Motor neuron (in vitro differentiated cells): ENCODE measurements around the gene SLC35G2. TPM values are rescaled to one million over a fixed set of nuclear protein-coding genes. Genes with fewer than 3 reads are reported as not detected.
"Not testable (repeated sequence)": the region's sequence is repeated elsewhere in the genome, so short reads cannot be mapped to it uniquely, and the experiment has no call there.

Experiments
- ATAC-seq, 8 experiments: fragments of 200-7000 bp; cut with Tn5 transposase; replicated peaks in 6 of 8; 2 replicates each; pipeline ENCODE4 v1.8.0; 2021; ENCODE audit warnings: mild to moderate bottlenecking in 8 of 8, moderate library complexity in 8 of 8
- H3K27ac ChIP-seq, 2 donors: fragments of 250-450 bp; sonication (Bioruptor Pico); 2 replicates each; pipeline ENCODE4 v1.9.0; 2021; ENCODE audit warnings: antibody characterized with exemption in 2 of 2, mild to moderate bottlenecking in 2 of 2, moderate library complexity in 1 of 2
- H3K4me1 ChIP-seq, 2 donors: fragments of 250-450 bp; sonication (Bioruptor Pico); replicated peaks in 1 of 2; 2 replicates each; pipeline ENCODE4 v1.6.1; 2021; ENCODE audit warnings: antibody characterized with exemption in 2 of 2, mild to moderate bottlenecking in 2 of 2, moderate library complexity in 1 of 2
- H3K4me3 ChIP-seq, 5 donors: fragments of 250-450 bp; sonication (Bioruptor Pico); 2 replicates each; pipeline ENCODE4 v1.9.0; 2021; ENCODE audit warnings: antibody characterized with exemption in 5 of 5, mild to moderate bottlenecking in 5 of 5, moderate library complexity in 4 of 5
- WGBS, 10 experiments: fragments of 450-650 bp; shearing (Covaris generic); methylation state at CpG; one replicate each; pipeline ENCODE4 v1.0.0; 2022; 5-methylcytosine and 5-hydroxymethylcytosine counted together
- in situ Hi-C, 9 experiments: fragments of 400-800 bp; cut with MboI; loops; one replicate each; pipeline ENCODE4 v1.15.0; 2021; ENCODE audit warnings: low sequenced_read_pairs in 9 of 9, low pct_unique_long_range_greater_than_20kb in 2 of 9; ENCODE audit not compliant: unreplicated experiment in 9 of 9
- total RNA-seq, 8 experiments: library from RNA; unstranded; fragments of 300-600 nt; gene quantifications; 2 replicates each; pipeline versions ENCODE4 v1.2.3 to v1.2.4, GENCODE V29; 2022

The SLC35G2 gene
- 10 to 100 TPM in 5 of 8 experiments, 1 to 10 TPM in 3; 4.2 to 17.0 (median 11.9) TPM for total RNA-seq

GRCh38 chr3:136818769-136819391 lies at the start of gene SLC35G2:
SLC35G2 (plus strand) TSS chr3:136819126; CDS start chr3:136854461, 35,335 bp downstream.
- peak; percentile 31 to 92 (median 84) for ATAC-seq
- peak within 1 kb of the TSS; percentile 47 to 68 for H3K27ac ChIP-seq
- peak within 1 kb of the TSS; percentile 49 to 66 (median 63) for H3K4me3 ChIP-seq
- in situ Hi-C loops: no loop called here
- WGBS, 10 experiments: 0 to 32% (median 3%) methylated on average over 1 to 14 of the region's 60 CpGs; no CpG with 5 or more reads in 4 of the 10 experiments
- H3K4me1 ChIP-seq: peaks cover 0 to 21% of the 10 kb centered on the region in 2 donors

DNA sequence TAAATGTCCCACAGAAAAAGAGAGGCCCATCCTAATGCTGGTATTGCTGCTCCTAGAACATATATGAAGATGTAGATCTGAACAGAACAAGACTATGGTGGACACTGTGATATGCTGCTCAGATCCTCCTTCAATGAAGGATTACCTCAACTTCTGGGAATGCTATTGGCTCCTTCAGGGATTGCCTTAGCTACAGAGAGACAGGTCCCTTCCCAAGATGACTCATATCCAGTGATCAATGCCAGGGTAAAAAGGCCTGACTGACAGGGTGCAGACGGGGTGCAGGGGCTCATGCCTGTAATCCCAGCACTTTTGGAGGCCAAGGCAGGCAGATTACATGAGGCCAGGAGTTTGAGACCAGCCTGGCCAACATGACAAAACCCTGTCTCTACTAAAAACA lies 46.2 kb upstream of the SLC35G2 start:
- in situ Hi-C loops: loop anchor here in 3 of 9 experiments (25.0 kb wide), 2 partner anchors 215 to 240 kb away; no protein-coding TSS in a partner anchor
- Histone ChIP-seq H3K4me1 (no peaks in the 10 kb centered on the region), H3K27ac (no peak overlapping the region), H3K4me3 (no peak overlapping the region)
- peak in 7 of 8 experiments; percentile 22 to 91 (median 39) for ATAC-seq
- 33 to 57% (median 56%) methylated on average over 1 of the region's 1 CpG; no CpG with 5 or more reads in 7 of the 10 experiments for WGBS, 10 experiments

- H3K27ac ChIP-seq: no peak overlapping the region
- no peaks in the 10 kb centered on the region for H3K4me1 ChIP-seq
- in situ Hi-C loops: no loop called here
- WGBS, 10 experiments: 52 to 91% (median 82%) methylated on average over 1 to 4 of the region's 4 CpGs; no CpG with 5 or more reads in 4 of the 10 experiments
- ATAC-seq: peak in 4 of 8 experiments; percentile 19 to 67 (median 47)
- H3K4me3 ChIP-seq: no peak overlapping the region
Measured at GRCh38 chr3:136778865-136779264, 40.1 kb upstream of the SLC35G2 start.

GRCh38 chr3:136780741-136781140 lies 38.2 kb upstream of the SLC35G2 start:
- Histone ChIP-seq H3K4me1 (peaks cover 0 to 3% of the 10 kb centered on the region in 2 donors), H3K27ac (no peak overlapping the region), H3K4me3 (no peak overlapping the region)
- in situ Hi-C loops: no loop called here
- no peak for ATAC-seq
- 67 to 100% (median 95%) methylated on average over 1 to 4 of the region's 4 CpGs; no CpG with 5 or more reads in 3 of the 10 experiments for WGBS, 10 experiments

DNA sequence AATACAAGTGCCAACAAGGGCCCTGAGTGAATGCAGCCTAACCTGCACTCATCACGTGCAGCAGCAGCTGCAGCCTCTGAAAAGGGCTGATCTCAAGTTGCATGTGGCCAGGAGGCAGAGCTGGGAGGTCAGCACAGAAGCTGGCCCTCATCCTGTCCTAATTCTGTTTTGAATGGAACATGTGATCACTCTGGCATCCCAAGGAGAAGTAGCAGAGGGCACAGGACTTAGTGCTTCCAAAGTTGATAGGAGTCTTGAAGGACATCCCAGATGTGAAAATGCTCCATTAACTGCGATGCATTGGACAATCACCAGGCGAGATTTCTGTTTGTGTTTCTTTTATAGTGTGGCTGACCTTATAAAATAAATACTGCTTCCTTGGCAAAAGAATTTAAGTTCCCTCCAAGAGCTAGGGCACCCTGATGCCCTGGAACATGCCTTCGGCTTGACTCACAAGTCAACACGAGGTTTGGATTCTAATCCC lies 35.2 kb upstream of the SLC35G2 start:
- 17 to 100% (median 79%) methylated on average over 1 to 4 of the region's 5 CpGs; no CpG with 5 or more reads in 3 of the 10 experiments for WGBS, 10 experiments
- Histone ChIP-seq H3K4me1 (peaks cover 10 to 14% of the 10 kb centered on the region in 2 donors), H3K4me3 (no peak overlapping the region), H3K27ac (no peak overlapping the region)
- in situ Hi-C loops: no loop called here
- ATAC-seq: no peak

GRCh38 chr3:136787349-136787748 lies 31.6 kb upstream of the SLC35G2 start:
- in situ Hi-C loops: no loop called here
- H3K27ac ChIP-seq: no peak overlapping the region
- no peak overlapping the region for H3K4me3 ChIP-seq
- 17 to 80% (median 80%) methylated on average over 1 to 2 of the region's 2 CpGs; no CpG with 5 or more reads in 5 of the 10 experiments for WGBS, 10 experiments
- peak in 2 of 8 experiments; percentile 42 to 45 for ATAC-seq
- peaks cover 12 to 14% of the 10 kb centered on the region in 2 donors for H3K4me1 ChIP-seq

GRCh38 chr3:136788154-136788553 lies 30.8 kb upstream of the SLC35G2 start:
- 67 to 100% (median 93%) methylated on average over 1 of the region's 1 CpG; no CpG with 5 or more reads in 4 of the 10 experiments for whole genome bisulfite sequencing, 10 experiments
- in situ Hi-C loops: no loop called here
- H3K27ac ChIP-seq: no peak overlapping the region

GRCh38 chr3:136789976-136790375 lies 28.9 kb upstream of the SLC35G2 start:
- Histone ChIP-seq H3K4me3 (no peak overlapping the region), H3K4me1 (peaks cover 15 to 25% of the 10 kb centered on the region in 2 donors), H3K27ac (no peak overlapping the region)
- 100% methylated on average over 1 of the region's 1 CpG; no CpG with 5 or more reads in 8 of the 10 experiments for WGBS, 10 experiments
- no peak for ATAC-seq
- in situ Hi-C loops: no loop called here

More at GRCh38 chr3:136788154-136788553, 30.8 kb upstream of the SLC35G2 start:
- ATAC-seq: no peak
- no peak overlapping the region for H3K4me3 ChIP-seq
- peaks cover 15 to 22% of the 10 kb centered on the region in 2 donors for H3K4me1 ChIP-seq

DNA sequence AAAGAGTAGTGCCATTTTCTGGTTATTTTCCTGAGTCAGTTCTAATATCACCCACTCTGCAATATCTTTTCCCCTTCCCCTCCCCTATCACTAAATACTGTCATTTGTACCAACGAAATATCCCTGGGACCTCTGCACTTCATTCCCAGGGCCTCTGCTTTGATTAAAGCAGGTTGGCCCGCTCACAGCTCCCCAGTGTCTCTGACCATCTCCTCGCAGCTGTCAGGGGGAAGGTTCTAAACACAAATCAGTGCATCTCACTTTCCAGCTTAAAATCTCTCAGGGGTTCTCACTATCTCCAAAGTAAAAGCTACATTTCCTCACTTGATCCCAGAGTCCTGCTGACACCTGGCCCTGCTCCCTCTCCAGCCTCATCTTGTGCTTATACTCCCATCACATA lies 28.1 kb upstream of the SLC35G2 start:
- 36 to 100% (median 85%) methylated on average over 1 to 3 of the region's 3 CpGs; no CpG with 5 or more reads in 2 of the 10 experiments for WGBS, 10 experiments
- Histone ChIP-seq H3K4me1 (peaks cover 15 to 22% of the 10 kb centered on the region in 2 donors), H3K27ac (no peak overlapping the region), H3K4me3 (no peak overlapping the region)
- no peak for ATAC-seq
- in situ Hi-C loops: no loop called here

DNA sequence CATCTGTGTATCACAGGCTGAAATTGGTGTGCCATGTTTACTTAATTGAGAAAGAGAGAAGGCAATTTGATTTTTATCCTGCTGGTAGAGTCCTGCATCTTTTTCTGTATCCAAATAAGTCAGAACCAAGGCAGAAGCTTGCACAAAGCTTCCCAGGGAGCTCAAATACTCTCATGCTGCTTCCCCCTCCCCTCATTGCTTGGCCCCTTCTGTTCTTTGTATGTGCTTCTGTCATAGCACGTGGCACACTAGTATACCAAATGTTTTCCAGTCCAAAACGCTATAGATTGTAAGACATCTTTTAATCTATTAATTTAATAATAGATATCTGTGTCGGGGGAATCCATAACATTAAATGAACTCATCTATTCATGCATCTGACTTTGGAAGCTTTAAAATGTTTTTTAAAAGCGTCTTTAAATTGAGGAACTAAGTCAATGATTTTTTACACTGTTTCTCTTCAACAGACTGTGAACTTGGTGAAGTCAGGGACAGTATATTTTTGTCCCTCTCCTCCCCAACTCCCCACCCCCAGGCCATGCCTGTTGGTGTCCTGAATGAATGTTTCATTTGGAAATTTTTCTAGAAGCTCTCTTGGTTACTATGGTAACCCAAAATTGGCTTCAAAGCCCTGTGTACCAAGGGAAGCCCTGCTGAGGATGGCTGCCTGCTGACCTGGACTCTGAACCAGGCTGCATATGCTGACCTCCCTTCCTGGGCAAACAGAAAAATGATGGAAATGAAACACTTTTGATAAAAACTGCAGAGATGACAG lies 26.2 kb upstream of the SLC35G2 start:
- H3K27ac ChIP-seq: no peak overlapping the region
- whole genome bisulfite sequencing, 10 experiments: 0 to 70% (median 40%) methylated on average over 1 to 4 of the region's 4 CpGs; no CpG with 5 or more reads in 2 of the 10 experiments

GRCh38 chr3:136801146-136801545 lies 17.8 kb upstream of the SLC35G2 start:
- H3K4me1 ChIP-seq, H3K4me3 ChIP-seq, ATAC-seq, in situ Hi-C loops, H3K27ac ChIP-seq: not testable (repeated sequence)
- WGBS, 10 experiments: 65 to 100% (median 92%) methylated on average over 2 to 8 of the region's 10 CpGs; no CpG with 5 or more reads in 3 of the 10 experiments

More for the DNA sequence above, 26.2 kb upstream of the SLC35G2 start:
- in situ Hi-C loops: no loop called here
- ATAC-seq: no peak
- no peak overlapping the region for H3K4me3 ChIP-seq
- H3K4me1 ChIP-seq: peaks cover 6 to 11% of the 10 kb centered on the region in 2 donors

- Histone ChIP-seq H3K4me1 (peaks cover 8 to 9% of the 10 kb centered on the region in 2 donors), H3K27ac (peak overlapping the region in 1 of 2 donors; percentile 8), H3K4me3 (no peak overlapping the region)
- in situ Hi-C loops: no loop called here
- ATAC-seq: peak in 7 of 8 experiments; percentile 25 to 93 (median 90)
- WGBS, 10 experiments: 3 to 56% (median 32%) methylated on average over 1 to 5 of the region's 5 CpGs; no CpG with 5 or more reads in 1 of the 10 experiments
Measured at GRCh38 chr3:136802481-136802996, 16.4 kb upstream of the SLC35G2 start.
